T1000 (cell line): ENCODE results near the gene TMEM150A.
"Not testable (repeated sequence)": the region's sequence is repeated elsewhere in the genome, so short reads cannot be mapped to it uniquely, and the experiment has no call there.

Experiments used
- DNase-seq: peaks from one replicate; lab custom pipeline; 2025; ENCODE audit warnings: mixed read lengths; lab: John Stamatoyannopoulos, UW

The TMEM150A gene

DNA sequence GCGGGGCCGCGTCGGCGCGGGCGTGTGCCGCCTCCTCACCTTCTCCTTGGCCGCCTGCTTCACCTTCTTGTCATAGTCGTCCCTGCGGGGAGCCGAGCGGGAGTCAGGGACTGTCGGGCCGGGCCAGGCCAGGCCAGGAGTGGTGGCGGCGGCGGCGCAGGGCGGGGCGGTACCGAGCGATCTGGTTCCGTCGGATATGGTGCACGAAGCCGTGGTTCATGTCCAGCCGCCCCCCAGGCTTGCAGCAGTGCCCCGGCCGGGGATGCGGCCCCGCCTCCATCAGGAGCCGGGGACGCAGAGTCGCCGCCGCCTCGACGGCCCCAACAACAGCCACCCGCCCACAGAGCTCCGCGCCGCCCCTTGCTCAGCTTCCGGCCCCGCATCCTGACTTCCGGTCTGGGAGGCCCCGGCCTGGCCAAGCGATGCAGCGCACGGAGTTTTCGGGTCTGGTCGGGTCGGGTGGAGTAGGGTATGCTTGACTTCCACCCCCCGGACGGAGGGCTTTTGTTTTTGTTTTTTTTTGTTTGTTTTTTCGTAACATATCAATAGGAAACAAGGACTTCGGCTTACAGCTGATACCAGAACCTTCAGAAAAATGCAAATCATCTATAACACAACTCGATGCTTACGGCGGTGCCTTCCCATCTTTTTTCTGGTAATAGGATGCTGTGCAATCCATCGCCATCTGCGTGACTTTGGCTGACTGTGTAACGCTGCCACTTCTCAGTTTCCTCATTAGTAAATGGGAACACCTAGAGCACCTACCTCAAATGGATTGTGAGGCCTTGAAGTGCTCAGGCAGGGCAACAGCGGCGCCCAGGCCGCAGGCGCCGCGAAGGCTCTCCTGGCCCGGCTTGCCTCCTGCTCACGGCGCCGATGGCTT is 9.4 kb upstream of the TMEM150A start, which contains the start of gene C2orf68:
Gene C2orf68, minus strand, starts transcription at position 362 of the 883 bp plus-strand sequence. Its CDS starts 82 bp downstream, at position 280.
- peak; percentile 75 for DNase-seq

DNA sequence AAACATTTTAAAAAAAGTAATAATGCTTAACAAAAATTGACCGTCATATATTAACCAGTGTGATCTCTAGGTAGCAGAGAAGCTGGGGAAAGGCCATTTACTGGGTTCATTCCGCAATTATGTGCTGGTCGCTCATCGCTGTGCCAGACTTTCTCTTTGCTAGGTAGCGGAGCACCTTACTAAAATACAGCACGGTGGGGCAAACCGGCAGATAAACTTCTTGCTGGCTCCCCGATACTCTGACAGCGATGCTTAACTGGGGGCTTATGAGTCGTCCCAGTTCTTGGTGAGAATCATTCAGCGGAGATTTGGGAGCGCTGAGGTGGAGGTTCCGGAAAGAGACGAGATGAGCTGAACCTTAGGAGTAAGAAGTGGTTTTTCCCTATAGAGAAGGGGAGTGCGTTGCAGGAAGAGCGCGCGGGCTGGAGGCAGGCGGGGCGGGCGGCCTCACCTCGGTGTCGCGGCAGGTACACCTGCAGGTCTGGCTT is 8.8 kb upstream of the TMEM150A start:
- DNase-seq, result no peak

DNA sequence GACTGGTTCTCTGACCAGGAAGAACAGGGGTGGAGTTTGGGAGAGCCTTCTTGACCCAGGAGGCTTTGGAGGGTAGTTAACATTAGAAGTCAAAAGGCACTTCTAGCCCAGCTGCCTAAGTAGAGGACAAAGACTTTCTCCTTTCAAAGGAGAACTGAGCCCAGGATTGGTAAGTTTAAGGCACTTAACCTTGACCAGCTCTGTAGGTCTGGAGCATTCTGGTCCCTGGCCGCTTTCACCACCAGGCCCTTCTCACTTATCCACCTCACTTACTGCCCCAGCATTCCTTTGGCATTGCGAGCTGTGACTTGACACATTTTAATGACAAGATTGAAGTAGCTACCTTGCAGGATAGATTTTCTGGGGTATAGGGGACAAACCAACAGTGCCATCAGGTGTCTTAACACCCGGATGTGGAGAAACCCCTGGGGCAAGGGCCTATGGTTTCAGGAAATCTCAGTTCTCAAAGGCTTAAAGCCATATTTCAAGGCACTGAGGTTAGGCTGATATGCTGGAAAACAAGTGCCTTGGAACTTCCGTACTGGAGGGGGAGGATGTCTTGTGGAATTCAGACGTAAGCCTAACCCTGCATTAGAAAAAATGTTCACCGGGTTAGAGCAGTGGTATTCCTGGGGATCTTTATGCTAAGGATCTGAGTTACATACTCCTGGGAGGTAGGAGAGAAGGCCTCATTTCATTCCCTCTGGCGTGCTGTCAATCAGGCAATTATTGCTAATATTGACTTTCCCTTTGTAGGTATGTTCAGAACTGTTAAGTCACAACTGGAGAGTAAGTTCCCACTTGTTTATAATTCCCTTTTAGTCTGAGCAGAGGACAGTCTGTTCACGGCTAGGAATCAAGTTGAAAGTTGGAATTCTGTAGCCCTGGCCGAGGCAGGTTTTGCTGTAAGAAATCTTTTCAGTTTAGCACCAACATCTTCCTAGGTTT is 5.0 kb upstream of the TMEM150A start:
- DNase-seq, result no peak

DNA sequence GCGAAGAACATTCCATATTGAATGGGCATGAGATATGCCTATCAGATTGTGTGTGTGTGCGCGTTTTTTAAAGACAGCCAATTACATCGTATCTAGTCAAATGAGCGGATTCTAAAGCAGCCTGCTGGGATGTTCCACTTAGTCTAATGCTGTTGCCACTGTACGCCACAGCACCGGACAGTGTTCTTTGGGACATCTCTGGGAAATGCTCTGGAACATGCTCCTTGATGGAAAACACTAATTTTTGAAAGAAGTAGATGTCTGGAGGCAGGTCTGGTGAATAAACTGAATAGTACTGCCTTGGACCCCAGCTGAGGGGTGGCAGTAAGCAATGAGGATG is 3.6 kb upstream of the TMEM150A start:
- DNase-seq, result no peak

DNA sequence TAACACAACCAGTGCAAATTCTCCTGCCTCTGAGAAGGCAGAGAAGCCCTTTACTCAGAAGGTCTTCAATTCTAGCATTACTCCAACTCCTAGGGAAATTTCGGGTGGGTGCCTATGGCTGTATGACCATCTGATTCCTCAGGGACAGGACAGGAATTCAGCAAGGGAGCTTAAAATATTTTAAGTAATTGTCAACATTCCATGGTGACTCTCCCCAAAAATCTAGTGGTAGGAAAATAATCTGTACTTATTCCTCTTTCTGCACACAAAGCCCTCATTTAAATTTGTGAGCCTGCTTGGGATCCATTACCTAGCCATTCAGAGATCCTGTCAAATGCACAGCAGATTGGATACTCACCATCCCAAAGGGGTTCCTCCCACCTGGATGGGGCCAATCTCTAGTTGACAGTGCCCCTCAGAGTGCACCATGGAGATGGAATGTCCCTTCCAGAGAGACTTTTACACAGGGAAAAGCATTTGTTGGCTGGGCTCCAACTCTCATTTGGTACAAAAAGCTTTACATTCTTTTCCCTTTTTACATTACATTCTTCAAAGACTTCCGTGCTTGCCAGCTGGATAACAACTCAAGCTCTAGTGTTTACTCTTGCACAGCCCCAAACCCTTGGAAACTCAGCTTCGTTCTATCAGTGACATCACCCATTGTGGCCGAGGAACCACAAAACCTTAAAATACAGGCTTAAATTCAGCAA is 3.1 kb upstream of the TMEM150A start:
- no peak for DNase-seq

DNA sequence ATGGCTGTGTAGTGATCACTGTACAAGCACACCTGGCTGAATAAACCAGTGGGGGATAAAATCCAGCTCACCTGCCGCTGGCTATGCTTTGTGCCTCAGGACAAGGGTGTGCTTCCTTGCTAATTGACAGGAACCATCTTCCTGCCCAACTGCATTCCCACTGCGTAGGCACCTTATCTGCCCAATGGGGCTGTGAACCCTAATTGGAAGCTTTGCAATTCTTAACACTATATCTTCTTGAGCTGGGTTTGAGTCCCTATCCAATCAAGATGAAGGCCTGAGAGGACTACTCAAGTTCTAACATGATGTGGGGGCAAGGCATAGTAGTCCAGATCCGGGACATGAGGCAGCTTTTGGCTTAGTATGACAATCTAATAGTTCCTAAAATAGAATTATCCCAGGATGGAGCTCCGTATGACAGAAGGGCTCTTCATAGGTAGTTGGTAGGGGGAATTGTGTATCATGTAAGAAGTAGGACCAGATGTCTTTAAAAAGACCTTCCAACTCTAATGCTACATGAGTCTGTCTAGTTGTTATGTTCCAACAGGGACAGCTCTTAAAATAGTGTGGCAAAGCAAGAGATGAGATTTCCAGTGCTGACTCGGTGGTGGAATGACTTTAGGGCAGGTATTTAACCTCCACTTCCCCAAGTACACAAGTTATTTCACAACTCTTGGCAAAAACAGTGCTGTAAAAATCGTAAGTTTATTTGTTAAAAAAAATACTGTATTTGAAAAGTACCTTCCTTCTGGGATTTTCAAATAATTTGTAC is 2.3 kb upstream of the TMEM150A start:
- no peak for DNase-seq

DNA sequence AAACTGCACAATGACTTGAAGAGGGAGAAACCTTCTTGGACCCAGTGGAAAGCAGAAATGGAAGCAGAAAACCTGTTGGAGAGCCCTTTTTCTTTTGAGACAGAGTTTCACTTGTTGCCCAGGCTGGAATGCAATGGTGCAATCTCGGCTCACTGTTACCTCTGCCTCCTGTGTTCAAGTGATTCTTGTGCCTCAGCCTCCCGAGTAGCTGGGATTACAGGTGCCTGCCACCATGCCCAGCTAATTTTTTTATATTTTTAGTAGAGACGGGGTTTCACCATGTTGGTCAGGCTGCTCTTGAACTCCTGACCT is 1.6 kb upstream of the TMEM150A start:
- not testable (repeated sequence) for DNase-seq

DNA sequence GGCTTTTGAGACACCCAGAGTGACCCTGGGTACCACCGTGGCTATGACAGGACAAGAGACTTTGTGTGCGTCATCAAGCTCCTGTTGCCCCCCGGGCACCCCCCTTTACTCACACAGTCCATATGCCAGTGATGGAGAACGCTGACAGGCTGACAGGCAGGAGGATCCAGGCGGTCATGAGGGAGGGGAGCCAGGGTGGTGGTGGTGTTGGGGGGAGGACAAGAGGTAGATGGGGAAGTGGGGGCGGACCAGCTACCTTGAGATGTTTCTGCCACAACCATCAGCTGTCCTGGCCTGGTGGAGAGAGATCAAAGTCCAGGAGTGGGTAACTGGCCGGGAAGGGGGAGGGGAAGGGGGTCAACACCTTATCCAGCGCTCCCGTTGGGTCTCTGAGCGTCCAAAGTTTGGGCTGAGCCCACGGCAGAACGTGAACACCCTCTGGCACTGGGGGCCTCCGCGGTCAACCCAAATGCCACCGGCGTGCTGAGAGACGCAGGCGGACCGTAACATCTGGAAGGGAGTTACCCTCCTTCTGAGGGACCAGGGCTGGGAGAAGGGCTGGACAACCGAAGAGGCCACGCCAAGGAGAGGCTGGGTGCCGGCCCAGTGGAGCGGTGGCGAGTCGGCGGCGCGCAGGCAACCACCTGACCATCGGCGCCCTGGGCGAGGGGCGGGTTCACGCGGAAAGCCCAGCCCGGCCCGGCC is 575 bp downstream of the TMEM150A start:
- peak; percentile 47 for DNase-seq

DNA sequence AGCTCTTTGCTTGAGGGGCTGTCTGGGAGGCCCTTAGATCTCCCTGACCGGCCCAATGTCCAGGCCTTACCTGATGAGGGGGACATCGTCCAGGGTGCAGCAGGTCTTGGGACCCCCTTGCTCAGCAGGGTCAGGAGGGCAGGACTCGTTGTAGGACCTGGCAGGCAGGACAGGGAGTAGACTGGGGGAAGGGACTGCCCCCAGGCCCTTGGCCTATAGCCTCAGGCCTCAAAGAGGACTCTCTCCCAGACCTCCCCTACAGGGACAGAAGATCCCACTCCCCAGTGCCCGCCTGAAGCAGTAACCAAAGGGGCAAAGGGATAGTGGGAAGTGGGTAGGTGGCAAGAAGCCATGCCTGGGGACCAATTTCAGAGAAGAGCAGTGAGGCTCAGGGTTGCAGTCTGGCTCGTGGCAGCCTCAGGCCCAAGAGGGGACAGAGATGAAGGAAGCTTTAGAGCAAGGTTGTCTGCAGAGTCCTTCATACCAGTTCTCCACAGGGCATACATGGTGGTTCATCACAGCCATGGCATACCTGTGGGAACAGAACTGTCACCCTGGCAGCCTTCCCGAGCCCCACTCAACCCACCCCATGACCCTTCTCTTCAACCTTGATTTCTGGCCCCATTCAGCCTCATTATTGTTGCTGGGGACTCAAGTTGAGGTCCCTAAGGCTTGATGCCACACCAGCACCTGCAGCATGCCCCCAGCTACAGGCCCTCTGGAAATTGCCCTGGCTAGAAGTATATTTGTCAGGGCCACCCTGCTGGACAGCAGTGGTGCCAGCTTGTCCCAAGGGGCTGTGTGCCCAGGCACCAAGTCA is 1.3 kb downstream of the TMEM150A start:
- no peak for DNase-seq

DNA sequence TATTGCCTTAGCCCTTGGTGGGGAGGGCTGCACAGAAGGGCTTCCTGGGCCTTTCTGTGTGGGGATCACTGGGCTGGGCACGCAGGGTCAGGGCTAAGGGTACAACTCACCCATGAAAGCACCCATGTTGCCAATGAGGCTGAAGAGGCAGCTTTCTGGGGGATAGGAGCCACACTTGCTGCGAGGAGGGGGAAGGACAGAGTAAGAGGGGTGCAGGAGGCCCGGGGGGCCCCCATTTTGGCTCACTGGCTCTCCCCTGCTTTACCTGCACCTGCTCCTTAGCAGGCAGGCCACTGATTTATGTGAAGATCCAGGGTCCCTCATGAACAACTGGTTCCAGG is 2.3 kb downstream of the TMEM150A start:
- DNase-seq, result no peak

DNA sequence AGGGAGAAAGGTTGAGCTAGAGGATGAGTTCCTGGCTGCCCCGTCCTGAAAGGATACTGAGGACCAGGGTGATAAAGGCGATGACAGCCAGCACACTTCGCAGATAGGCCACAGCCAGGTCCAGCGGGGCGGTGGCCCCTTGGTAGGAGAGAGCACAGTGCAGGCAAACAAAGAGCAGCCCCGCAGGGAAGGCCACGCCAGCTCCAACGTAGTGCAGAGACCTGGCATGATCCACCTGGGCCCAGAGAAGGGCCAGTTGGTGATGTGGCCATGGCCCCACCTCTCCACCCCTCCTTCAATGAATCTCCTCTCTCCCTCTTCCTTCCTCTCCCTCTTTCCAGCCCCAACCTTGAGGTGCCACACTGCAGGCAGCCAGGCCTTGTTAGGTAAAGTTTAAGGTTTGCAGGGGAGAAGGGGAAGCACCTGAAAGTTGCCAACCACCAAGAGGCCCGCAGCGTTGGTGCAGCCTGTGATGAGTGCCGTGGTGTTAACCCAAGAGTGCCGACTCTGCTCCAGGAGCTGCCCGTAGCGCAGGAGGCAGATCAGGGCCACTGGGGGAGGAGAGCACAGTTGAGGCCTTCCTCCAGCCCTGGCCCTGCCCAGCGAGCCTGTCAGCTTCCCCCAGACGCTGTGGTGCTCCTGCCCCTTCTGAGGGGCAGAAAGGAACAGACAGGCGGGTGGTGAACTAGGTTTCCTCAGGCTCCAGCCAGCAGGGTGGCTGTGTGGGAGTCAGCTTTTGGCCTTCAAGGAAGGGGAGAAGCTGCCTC is 2.8 kb downstream of the TMEM150A start:
- DNase-seq, result no peak

DNA sequence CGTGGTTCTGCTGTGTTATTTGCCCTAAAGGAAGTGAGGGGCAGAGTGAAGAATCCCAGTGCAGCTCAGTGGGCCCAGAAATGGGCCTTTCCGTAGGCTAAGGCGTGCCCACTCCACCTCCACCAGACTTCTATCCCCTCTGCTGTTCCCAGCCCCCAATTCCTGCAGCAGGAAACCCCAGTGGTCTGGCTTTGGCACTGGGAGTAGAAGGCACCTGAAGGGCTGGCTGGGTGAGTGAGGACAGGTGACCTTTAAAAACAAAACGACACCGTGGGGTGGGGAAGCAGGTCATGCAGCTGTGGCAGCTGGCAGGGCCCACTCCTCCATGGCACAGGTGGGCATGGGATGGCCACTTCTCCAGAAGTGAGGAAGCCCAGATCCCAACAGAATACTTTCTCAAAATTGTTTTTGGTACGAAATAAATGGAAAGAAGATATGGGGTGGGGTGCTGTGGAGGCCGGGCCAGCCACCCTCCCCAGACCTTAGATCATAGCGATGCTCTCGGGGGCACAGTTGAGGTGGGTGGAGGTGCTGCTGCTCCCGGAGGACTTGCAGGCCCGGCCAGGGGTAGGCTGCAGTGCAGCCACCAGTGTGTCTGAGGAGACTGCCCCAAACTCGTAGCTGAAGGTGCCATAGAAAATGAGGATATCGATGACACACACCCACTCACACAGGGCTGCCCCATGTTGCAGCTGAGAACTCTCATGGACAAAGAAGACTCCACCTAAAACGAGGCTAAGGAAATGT is 3.7 kb downstream of the TMEM150A start:
- no peak for DNase-seq

DNA sequence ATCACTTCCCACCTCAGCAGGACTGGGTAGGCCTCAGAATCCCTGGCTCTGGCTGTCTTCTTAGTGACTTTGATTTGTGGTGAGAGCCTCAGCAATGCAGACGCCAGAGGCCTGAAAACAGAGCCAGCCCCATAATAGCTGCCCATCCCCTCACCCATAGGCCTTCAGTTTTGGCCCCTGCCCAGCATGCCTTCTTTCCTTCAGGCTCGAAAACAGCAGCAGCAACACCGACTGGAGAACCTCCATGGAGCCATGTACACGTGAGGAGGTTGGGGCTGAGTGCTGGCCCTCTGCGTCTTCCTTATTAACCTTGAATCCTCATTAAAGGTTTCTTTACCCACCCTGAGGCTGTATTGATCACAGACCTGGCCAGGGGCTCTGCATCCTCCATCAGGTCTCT is 5.3 kb downstream of the TMEM150A start:
- DNase-seq, result no peak

DNA sequence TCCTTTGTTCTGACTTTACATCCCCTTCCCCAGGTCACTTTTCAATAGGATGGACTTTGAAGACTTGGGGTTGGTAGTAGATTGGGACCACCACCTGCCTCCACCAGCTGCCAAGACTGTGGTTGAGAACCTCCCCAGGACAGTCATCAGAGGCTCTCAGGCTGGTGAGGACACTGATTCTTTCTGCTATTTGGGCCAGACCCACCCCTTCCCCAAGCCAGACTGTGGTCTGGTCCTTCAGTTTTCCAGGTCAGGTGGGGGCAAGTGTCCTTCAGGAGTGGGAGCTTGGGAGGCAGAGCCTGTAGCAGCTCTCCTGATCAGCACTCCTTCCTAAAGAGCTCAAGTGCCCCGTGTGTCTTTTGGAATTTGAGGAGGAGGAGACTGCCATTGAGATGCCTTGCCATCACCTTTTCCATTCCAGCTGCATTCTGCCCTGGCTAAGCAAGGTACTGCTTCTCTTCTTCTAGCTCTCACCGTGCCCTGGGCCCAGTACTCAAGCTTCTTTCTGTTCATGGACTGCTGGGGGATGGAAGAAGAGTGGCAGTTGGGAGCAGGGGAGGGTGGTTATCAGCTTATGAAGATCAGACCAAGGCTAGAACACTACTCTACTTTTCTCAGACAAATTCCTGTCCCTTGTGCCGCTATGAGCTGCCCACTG is 5.9 kb downstream of the TMEM150A start:
- DNase-seq, result no peak

DNA sequence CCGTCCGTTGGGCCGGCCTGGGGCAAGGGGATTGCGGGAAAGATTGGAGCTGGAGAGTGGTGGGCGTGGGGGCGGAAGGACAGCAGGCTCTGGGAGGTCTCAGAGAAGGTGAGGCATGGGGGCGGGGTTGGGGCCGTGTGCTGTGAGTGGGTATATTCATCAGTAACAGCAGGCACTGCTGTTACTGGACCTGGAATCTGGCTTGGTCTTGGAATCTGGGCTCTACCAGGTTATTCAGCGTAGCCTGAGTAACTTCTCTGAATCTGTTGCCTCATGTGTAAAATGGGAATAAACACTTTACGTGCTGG is 6.5 kb downstream of the TMEM150A start:
- DNase-seq, result no peak

DNA sequence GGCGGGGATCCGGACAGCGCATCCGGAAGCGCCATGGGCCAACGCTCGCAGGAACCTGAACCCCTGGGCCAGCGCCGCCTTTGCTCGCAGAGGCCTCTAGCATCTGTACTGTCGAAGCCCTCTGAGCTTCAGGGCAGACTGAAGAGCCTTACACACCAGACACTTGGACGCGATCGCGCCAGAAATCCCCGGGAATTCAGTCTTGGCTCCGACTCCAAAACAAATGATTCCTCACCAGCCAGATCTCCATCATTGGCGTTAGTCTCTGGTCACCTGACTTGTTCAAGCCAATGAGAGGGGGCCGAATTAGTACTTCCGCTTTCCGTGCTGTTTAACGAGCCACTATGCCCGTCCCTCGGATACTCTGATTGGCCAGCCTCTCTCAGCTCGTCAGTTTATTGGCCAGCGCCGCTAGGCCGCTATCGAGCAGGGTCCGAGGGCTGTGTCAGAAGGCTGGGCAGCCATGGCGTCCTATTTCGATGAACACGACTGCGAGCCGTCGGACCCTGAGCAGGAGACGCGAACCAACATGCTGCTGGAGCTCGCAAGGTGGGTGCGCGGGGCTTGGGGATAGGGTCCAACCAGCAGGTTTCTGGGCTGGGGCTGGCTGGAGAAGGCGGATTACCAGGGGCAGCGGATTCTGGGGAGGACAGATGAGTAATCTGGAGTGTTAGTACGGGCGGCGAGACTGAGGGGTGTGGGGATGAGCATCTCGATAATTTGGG is 7.0 kb downstream of the TMEM150A start, which contains the start of gene RNF181:
Gene RNF181, plus strand, starts transcription at position 445 of the 725 bp plus-strand sequence. Its CDS starts 19 bp downstream, at position 464.
- DNase-seq, result peak; percentile 92

DNA sequence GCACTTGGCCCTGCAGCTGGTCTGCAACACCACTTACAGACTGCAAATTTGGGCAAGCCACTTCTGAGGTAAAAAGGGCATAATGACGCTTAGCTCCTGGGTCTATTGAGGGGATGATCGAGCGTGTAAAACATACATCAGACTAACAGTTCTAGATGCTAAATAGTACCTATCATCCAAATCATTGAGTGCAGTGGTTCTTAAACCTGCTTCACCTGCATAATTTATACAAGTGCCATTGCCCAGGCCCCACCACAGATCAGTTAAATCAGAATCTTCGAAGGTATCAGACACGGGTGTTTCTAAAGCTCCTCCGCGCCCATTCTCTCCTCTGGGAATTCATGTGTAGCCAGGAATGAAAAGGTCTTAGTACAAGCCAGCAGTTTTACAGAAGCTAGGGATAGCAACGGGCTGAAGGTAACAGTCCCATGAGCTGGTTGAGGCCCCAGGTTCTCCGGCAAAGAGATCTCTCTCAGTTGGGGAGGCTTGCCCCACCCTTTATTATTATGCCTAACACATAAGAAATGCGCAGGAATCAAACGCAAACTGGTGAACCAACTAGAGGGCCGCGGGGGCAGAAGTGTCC is 7.7 kb downstream of the TMEM150A start:
- no peak for DNase-seq
